ENCODE data around the gene ZNF431.
"Not testable (repeated sequence)": the region's sequence is repeated elsewhere in the genome, so short reads cannot be mapped to it uniquely, and the experiment has no call there.

ZNF431 gene

DNA sequence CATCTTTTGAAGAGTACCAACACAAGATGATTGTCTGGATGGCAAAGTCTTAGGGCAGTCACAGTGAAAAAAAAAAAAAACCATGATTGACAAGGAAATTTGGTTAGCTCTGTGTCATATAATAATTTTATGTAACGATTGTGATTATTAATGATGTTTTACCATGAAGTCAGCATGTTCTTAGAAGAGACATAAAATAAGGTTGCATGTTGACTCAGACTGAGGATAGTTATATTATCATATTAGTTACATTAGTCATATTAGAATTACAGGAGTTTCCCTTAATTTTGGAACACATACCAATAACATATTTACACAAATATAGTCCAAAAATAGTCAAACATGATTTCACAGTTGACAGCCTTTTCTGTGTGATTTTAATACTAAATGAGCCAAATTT lies 5.7 kb downstream of the ZNF431 start:
- no peak for DNase-seq

DNA sequence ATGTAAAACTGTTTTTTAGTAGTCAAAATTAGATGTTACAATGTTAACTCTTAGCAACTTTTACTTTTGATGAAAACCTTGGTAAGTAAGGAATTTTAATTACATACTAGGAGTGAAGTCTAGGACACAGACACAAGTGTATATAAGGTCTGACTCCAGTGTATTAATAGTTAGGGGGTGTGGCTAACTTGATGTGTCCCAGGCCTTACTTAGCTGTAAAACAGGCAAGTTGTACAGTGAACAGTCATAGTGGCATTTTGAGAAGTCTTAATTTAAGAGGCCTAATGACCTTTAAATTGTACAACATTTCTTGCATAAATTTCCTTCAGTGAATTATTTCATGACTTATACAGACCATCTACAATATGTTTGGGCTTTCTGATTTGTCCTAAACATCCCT lies 6.8 kb downstream of the ZNF431 start:
- no peak for DNase-seq

DNA sequence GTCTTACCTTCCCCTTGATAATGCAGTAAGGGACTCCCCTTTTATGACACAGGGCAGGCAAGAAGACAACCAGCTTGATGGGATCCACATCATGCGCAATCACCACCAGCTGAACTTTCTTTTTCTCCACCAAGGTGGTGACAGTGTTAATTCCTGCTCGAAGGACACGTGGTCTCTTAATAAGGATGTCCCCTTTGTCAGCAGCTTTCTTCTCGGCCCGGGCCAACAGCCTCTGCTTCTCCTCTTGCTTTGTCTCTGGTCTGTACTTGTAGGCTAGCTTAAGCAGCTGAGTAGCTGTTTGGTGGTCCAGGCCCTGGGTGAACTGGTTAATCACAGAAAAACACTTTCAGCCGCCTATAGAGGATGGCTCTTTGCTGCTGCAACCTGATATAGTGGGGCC lies 8.0 kb downstream of the ZNF431 start:
- no peak for DNase-seq

DNA sequence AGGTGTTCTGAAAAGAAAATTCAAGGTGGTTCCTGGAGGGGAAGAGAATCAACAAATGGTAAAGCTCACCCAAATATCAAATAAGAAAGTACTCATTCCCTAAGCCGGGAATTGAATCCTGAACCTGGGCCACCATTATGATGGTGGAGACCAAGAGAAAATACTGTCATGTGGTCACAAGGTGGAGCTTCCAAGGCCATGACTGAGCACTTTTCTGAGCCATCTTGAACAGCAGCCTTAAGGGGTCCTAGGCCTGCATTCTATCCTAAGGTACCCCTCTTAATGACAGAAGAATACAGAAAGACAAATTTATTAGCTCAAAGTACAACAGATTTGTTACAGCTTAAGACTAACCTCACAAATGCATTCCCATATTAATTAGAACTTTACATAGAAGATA lies 9.6 kb downstream of the ZNF431 start:
- DNase-seq: no peak

DNA sequence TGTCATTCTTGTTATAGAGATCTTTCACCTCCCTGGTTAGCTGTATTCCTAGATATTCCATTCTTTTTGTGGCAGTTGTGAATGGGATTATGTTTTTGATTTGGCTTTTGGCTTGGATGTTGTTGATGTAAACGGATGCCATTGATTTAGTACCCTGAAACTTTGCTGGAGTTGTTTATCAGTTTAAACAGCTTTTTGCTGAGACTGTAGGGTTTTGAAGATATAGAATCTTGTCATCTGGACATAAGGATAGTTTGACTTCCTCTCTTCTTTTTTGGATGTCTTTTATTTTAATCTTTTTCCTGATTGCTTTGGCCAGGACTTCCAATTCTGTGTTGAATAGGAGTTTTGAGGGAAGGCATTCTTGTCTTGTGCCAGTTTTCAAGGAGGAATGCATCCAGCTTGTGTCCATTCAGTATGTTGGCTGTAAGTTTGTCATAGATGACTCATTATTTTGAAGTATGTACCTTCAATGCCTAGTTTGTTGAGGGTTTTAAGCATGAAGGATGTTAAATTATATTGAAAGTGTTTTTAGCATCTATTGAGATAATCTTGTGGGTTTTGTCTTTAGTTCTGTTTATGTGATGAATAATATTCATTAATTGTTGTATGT lies 16.8 kb downstream of the ZNF431 start:
- no peak for DNase-seq

DNA sequence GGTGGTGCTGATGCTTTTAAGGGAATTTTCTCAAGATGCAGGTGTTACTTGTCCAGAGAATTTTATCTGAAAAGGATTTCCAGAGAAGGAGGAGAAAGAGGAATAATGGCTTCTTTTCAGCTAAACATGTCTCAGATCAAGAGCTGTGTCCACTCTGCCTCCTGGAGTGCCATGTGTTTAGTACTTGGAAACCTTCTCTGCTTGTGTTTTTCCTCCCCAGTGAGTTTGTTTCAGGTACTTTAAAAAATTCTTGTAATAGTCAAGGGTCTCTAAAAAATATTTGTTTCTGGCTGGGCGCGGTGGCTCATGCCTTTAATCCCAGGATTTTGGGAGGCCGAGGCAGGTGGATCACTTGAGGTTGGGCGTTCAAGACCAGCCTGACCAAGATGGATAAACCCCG lies 22.7 kb downstream of the ZNF431 start:
- DNase-seq: no peak

DNA sequence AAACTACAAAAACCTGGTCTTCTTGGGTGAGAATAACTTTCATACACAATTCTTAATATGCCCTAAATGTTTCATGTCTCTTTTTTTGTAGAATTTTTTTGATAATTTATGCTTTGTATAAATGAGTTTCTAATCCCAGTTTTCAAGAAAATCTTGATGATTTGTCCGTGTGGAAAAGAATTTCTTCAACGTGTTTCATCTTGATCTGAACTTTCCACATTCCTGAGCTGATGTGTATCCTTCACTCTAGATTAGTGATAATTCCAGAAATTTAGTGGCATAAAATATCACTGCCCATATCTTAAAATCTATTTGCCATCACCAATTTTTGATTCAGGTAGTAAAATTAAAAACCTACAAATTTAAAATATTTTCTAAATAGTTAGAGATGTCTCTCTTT lies 24.6 kb downstream of the ZNF431 start:
- no peak for DNase-seq

DNA sequence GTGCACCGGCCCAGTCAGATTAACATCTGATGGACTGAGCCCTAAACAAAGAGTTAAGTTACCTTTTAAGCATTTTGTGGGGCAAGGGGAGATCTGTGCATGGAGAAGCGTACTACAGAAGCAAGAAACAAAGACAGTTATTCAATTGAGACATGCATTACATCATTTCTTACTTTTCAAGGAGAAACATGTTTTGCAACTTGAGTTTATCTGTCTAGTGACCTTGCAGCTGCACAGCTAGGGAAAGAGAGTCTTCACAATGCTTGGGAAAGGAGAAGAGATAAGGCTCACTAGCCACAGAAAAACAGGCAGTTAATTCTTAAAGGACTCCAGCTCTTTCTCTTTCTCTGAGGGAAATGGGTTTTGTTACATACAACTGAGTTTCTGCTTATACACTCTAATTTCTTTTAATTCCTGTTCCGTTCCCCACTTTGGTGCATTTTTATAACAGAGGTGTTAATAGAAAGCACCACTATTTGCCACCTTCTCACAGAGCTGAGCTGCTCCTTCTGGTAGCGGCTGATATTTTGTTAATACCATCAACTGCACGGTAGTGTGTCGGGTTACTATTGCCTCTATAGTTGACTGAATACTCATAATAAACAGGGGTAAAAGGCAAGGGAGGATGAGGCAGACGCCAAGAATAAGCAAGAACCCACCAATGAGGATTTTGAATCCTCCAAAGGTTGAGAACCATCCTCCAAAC lies 55.9 kb downstream of the ZNF431 start:
- no peak for DNase-seq

DNA sequence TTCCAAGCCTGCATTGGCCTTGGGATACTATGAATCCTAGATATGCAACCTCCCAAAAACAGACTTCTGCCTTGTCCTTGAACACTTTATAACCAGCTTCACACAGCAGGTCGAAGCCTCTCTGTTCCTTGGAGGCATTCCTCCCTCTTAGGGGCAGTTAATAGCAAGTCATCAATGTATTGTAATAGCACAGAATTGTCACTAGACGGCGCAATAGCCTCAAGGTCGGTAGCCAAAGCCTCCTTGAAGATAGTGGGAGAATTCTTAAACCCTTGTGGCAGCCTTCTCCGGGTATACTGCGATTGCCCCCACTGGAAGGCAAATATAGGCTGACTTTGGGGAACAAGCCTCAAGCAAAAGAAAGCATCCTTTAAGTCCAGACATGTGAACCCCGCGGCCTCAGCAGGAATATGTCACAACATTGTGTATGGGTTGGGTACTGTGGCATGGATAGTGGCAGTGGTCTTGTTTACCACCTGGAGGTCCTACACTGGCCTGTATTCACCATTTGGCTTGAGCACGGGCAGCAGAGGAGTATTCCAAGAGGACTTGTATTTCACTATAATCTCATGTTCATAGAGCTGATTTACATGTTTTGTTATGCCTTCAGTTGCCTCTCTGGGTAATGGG lies 61.1 kb downstream of the ZNF431 start:
- no peak for DNase-seq

DNA sequence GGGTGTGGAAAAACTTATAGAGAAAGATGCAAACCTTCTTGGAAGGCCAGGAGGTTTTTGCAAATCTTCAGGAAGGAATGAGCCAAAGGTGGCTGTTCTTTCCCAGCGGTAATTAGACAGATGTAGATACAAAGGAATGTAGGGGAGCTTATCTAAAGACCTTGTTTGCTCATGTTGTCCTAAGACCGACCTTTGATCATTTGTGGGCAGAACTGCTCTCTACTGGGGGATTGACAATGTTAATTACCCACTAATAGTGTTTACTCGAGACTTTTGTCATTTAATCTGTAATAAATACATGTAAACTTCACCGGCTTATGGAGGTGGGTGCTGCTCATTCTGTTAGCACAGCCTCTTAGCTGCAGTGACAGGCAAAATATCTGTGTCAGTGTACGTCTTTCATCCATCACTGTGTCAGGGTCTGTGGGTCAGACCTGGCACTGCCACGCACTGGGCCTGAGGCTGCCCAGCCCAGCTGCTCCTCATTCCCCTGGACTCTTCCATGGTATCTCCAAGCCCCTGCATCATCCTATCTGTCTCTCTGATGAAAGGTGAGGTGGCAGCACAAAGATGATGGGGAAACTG lies 68.3 kb downstream of the ZNF431 start:
- no peak for DNase-seq

DNA sequence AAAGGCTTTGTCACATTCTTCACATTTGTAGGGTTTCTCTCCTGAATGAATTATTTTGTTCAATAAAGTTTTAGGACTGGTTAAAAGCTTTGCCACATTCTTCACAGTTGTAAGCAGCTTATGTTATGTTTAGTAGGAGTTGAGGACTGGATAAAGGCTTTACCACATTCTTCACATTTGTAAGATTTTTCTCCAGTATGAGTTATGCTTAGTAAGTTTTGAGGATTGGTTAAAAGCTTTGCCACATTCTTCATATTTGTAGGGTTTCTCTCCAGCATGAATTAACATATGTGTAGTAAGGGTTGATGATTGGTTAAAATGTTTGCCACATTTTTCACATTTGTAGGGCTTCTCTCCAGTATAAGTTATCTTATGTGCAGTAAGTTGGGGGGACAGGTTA lies 79.9 kb downstream of the ZNF431 start:
- DNase-seq: no peak

DNA sequence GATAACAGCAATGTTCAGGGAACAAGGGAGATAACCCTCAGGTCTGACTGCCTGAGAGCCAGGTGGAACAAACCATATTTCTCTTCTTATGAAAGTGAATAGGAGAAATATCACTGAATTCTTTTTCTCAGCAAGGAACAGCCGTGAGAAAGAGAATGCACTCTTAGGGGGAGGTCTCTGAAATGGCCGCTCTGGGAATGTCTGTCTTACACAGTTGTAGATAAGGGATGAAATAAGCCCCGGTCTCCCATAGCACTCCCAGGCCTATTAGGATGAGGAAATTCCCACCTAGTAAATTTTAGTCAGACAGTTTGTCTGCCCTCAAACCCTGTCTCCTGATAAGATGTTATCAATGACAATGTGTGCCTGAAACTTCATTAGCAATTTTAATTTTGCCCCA lies 88.1 kb downstream of the ZNF431 start:
- DNase-seq: not testable (repeated sequence)

DNA sequence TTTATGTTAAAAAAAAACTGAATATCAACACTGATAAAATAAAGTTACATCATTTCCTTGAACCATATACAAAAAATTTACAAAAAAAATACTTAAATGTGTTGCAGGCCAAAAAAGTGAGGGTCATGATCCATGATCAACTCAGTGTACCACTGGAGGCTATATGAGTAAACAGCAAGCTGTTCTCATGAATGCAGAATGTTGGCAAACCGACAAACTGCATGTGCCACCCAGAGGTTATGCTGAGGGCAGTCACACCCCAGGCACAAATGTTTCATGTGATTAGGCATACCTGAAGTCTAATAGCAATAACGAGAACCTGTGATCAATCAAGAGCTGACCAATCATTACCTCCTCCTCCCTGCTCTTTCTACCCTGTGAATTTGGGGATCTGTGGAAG lies 91.9 kb downstream of the ZNF431 start:
- DNase-seq: no peak

DNA sequence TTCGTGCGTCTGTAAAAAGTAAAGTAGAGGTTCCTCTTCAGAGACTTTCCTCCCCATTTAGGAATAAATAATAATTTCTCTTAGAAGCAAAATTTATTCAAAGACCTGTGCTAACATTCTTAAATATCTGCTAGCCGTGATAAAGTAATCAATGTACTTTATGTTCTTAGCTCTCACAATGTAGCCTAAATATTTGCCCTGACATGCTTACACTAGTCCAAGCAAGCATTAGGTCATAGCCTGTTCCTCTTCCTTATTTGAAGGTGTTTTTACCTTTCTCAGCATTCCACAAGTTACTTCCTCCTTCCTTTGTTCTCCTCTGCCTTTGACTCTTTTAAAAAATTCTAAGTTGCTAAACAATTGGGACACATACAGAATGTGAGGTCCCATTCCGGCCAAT lies 94.9 kb downstream of the ZNF431 start:
- not testable (repeated sequence) for DNase-seq

DNA sequence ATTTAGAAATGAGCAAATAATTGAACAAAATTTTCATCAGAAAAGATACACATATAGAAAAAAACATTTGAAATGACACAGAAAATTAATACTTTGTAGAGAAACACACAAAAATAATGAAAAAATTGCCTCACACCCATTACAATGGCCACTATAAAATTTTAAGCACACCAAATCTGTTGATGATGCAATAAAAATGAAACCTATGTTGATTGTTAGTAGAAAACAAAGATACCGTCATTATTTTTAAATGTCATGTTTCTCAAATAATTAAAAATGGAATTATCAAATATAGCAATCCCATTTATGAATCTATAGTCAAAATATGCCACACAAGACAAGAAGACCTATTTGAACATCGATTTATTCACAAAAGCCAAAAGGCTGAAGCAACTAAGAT lies 96.8 kb downstream of the ZNF431 start:
- no peak for DNase-seq
